GM08714 (cell line): ENCODE measurements around the gene IQSEC1.

Experiments
- H3K4me3 ChIP-seq: fragments of 200-500 bp; sonication (Bioruptor generic); 2 replicates; pipeline ENCODE4 v1.5.1; 2014; ENCODE audit warnings: mild to moderate bottlenecking, low read length, inconsistent platforms
- ZNF274 ChIP-seq: IDR thresholded peaks from 2 replicates; pipeline ENCODE4 v1.6.1; 2012; ENCODE audit warnings: mild to moderate bottlenecking, low read depth, low read length

IQSEC1 gene

DNA sequence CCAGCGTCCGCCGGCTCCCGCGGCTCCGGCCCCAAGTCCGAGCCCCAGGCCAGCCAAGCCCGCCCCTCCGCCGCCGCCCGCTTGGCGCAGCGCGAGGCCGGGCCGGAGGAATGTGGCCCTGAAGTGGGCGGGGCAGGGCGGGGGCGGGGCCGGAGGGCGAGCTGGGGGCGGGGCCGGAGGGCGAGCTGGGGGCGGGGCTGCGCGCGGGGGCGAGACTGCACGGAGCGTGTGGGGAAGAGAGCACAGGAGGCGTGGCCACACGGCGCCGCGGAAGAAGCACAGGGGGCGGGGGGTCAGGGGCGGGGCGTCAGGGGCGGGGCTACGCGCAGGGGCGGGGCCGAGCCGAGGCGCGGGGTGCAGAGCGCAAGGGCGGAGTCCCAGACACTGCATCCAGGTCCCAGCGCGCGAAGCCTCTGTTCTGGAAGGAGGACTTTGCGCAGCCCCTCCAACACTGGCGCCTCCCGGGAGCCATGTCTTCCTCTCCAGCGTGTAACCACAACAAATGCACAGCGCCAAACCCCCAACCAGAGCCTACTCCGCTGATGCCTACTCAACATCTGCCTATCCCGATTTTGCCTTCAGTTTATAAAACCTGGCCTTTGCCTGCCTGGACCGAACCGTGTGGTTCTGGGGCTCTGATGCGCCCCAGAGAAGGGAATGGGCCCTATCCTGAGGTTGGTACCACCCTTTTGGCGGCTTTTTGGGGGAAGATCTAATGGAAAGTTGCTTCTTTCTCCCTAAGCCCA is 105.5 kb downstream of the IQSEC1 start:
- no peak for TF ChIP-seq ZNF274
- H3K4me3 ChIP-seq, result peak overlapping the region; percentile 51; the same call in 1 of the 2 replicates

DNA sequence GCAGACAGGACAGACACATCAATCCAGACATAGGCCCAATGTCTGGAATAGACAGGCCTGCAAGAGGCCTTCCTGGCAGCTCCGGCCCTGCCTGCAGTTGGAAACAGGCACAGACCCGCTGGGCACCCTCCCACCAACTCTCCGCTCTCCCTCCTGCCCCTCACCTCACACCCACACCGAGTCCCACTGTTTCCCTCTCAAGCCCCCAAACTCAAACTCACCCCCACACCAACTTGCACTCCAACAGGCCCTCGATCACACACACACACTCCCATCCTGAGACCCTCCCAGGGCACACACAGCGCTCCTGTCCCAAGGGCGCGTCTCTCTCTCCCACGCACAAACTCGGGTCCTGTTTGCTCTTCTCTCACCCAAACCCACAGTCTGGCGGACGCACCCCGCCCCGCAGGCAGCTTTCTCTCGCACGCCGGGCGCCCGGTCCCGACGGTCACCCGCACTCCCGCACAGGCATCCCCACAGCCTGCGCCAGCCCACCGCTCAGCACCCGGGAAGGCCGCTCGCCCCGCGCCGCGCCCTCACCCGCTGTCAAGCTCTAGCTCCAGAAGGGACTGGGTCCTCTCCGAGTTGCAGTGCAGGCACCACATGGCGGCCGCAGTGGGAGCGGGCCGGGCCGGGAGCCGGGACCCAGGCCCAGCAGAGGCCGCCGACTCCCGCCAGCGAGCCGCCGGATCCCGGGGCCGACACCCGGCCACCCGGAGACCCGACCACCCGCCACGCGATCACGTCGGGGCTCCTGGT is 106.2 kb downstream of the IQSEC1 start:
- no peak for TF ChIP-seq ZNF274
- H3K4me3 ChIP-seq, result peak overlapping the region; percentile 51; the same call in 1 of the 2 replicates

DNA sequence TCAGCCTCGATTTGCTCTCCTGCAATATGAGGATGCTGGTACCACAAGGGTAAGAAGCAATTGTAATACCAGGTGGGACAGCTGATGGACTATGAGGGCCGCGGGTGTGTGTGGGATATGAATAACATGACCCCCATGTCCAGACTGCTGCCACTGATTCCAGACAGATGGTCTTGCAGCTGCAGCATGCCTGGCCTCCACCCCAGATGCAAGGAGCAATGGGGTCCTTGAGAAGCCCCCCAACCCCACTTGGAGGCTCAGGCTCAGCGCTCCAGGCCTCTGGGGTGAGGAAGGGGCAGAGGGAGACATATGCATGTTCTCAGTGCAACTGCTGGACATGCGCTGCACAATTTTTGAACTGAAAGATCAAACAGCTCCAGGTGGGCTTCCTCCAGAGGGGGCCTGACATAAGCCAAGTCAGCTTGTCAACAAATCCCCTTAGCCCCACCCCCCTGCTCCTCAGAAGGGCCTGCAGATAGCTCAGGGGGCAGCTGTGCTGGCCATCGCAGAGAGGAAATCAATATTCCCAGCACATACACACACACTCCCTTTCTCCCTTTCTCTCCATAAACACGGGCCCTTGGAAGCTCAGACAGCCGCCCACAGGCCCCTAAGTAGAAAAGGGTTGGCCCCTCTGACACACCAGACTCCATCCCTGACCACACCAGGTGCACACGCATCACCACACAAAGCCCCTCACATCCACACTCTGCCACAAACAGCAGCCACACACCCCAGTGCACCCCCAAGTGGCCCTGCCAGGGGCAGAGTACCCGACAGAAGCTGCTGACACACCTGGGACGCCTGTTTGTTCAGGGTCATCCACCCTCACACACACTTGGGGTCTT is 107.0 kb downstream of the IQSEC1 start:
- no peak for TF ChIP-seq ZNF274
- H3K4me3 ChIP-seq, result no peak overlapping the region

DNA sequence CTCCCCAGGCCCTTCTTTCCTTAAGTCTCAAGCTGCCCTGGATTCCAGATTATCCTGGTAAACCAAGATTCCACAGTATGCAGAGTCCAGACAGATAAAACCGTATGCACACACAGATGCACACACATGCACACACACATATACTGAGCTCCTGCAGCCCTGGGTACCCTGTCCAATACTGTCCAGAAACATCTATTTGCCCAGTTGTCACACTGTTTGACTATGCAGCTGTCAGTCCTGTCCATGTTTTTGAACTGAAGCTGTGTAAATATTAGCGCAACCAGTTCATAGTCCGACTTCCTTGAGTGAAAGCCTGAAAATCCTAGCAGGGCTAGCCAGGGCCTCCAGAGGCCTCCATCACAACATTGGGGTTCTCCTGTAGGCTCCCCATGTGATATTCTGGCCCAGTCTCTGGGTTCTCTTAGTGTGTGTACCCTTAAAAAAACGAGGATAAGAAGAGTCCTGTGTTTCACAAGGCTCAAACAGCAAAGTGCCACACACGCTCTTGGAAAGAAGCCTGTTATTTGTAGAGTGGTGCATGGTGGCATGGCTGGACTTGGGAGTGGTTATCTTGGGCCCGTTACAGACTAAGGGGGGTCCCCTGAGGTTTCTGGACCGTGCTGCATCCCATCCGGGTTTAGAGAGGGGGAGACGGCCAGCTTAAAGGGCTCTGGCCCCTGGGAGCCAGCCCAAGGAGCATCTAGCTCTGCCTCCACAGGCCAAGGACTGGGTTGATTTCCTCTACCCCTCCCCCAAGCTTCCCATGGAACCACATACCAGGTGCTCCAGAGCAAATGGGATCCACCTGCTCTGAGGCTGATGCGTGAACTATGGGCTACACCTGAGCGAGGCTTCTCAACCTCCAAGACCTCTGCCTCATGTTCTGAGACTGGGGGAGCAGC is 108.3 kb downstream of the IQSEC1 start:
- TF ChIP-seq ZNF274, result no peak
- H3K4me3 ChIP-seq, result no peak overlapping the region

DNA sequence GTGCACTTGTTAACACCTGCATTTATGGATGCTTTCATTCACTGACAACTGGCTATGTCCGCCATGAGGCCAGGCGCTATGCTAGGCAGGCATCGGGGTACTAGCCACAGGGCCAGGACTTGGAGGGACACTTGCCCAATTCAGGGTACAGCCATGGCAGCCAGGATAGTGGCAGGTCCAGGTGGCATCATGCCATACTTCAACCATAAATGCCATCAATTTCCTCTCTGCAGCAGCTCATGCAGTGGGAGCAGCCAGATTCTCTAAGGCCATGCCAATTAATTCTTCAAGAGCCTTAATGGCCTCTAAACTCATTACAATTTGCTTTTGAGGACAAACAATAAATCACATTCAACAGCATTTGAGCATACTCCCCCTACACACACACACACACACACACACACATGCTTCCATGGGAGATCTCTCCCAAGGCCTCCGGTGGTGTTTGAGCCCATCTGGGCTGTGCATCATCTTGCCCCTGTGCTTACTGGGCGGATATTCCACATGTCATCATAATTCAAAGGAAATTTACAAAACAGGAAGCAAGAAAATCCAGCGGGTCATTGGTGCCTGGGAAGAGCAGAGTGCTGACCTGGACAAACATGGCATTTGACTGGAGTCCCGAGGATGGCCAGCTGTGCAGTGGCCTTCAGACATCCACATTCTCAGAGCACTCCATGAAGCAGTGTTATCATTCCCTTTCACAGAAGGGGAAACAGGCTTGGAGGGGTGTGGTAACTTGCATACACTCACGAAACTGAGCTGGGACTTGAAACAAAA is 109.1 kb downstream of the IQSEC1 start:
- no peak for TF ChIP-seq ZNF274
- no peak overlapping the region for H3K4me3 ChIP-seq

DNA sequence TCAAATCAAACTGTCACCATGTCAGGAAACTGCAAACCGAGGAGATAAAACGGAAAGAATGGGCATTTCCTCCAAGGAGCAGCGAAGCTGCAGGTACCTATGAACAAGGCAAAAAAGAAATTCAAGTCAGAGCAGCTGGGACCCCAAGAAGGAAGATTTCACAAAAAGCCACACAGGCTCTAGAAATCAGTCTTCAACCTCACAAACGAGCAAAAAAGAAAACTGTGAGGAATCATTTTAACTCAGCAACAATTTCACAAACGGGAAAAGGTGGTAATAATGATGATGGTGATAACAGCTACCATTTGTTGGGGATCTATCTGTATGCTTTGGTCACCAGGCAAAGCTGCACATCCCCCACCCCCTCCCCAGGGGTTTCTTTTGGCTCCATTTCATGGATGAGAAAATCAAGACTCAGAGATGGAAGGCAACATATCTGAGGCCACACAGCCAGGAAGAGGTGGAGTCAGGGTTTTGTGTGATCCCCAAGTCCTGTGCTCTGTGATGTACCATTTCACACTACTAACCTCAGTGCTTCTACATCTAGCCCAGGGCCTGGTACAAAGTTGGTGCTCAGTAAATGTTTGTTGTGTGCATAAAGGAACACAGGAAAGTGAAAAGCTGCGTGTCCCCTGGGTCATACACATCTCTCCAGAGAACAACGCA is 109.9 kb downstream of the IQSEC1 start:
- H3K4me3 ChIP-seq, result no peak overlapping the region
- TF ChIP-seq ZNF274, result no peak

DNA sequence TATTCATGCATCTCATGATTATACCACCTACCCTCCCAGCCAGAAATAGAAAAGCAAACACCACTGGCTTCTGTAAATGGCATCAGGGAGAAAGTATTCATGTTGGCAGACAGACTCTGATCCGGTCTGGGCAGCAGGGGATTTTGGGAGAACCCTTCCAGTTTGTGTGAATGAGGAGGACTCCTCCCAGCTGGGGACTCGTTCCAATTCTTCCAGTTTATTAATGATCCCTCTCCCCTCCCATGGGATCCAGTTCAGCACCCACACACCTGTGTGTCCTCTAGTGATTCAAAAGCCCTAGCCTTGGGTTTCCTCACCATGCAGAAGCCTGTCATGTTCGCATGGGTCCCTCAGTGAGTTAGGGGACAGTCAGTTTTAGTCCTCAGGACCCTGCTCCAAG is 110.9 kb downstream of the IQSEC1 start:
- TF ChIP-seq ZNF274, result no peak
- H3K4me3 ChIP-seq, result no peak overlapping the region

DNA sequence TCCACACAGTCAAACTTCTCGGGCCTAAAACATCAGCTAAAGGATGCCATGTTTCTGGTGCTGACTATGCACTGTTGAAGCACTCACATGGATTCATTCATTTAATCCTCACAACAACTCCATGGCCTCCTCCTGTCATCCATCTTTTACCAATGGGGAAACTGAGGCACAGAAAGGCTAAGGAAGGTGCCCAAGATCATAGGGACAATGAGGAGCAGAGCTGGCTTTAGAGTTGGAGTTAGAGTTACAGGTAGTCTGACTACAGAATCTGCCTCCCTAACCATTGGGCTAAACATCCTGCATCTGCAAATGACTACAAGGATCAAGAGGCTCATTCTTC is 111.6 kb downstream of the IQSEC1 start:
- no peak overlapping the region for H3K4me3 ChIP-seq
- TF ChIP-seq ZNF274, result no peak

DNA sequence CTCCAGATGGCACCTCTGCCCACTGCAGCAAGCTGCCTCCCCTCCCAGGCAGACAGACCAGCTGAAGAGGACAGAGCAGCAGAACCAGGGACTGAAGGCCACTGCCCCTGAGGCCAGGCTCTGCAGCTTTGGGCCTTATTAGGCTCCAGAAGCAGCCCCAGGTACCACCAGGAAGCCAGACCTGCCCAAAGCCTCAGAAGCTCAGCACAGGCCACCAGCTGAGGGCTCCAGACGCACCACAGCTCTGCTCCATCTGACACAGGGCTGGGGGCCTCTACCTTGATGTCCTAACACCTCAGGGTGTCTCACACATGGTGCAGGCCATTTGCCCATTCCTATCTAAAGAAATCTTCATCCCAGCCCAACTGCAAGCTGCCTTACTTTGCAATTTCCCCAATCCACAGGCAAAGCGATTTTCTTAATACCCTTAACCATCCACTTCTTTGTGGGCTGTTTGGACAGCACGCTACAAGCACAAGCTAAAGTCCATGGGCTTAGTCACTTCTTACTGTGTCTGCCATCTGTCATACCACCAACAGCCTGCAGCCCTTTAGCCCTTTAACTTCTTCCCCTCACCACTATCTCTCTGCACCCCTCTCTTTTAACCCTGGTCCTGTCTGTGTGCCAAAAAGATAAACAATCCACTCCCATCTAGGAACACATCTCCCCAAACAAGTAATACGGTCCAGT is 112.1 kb downstream of the IQSEC1 start:
- no peak overlapping the region for H3K4me3 ChIP-seq
- TF ChIP-seq ZNF274, result no peak

DNA sequence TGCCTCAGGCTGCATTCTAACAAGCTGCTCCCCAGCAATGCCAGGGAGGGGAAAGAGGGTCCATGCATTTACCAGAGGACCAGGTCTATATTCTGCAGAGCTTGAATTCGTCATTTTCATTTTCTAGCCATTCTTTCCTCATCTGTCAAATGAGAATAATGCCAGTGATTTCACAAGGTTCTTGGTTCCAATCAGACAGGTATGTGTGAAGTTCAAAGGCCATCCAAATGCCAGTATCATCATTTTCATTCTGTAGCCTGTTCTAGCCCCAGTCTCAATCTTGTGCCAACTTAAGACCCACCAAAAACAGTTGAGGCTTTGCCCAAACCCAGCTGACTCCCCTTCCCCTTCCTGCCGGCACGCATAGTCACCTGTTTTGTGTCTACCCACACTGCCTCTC is 112.7 kb downstream of the IQSEC1 start:
- TF ChIP-seq ZNF274, result no peak
- H3K4me3 ChIP-seq, result no peak overlapping the region

DNA sequence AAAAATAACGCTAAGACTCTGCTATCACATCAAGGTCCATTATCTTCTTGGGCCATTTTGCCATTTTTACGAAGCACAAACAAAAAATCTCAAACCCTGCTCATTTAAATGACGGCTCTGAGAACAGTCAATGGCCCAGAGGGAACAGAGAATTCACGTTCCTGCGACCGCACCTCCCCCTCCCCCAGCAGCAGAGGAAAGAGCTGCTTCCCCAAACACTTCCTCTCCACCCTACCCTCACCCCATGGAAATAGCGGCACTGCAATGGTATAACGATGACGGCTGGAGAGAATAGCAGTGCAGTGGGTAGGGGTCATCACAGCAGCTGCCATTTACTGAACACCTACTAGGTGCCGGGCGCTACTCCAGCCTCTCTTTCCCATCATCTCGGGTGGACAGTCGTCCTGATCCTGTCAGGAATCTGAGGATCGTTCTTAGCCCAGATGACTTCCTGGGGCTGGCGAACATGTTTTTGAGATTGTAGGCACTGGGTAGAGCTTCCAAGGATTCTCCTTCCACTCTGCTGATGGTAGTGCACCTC is 113.3 kb downstream of the IQSEC1 start:
- no peak for TF ChIP-seq ZNF274
- no peak overlapping the region for H3K4me3 ChIP-seq

DNA sequence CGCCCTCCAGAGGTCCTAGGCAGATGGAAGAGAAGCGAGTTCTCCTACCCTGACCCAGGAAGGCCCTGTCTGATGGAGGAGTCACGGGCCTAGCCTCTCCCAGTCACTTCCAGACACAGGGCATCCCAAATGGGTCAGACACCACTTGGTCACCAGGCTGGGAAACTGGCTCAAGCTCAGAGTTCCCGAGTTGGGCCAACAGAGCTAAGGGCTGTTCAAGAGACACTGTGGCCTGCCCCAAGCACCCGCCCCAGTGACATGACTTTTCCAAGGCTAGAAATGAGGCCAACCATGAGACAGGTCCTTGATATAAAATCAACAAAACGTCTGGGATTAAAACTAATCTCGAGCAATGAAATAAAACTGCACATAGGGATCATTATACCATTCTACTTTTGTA is 113.8 kb downstream of the IQSEC1 start:
- TF ChIP-seq ZNF274, result no peak
- H3K4me3 ChIP-seq, result no peak overlapping the region
